GM18508 (cell line): ENCODE data around the gene SFXN5.
"Not testable (repeated sequence)": the region's sequence is repeated elsewhere in the genome, so short reads cannot be mapped to it uniquely, and the experiment has no call there.

Experiments
- ATAC-seq: cut with Tn5 transposase; IDR thresholded peaks from one replicate; pipeline ENCODE4 v1.9.1; 2021; ENCODE audit warnings: moderate number of reproducible peaks; ENCODE audit not compliant: insufficient read depth, unreplicated experiment

The SFXN5 gene

DNA sequence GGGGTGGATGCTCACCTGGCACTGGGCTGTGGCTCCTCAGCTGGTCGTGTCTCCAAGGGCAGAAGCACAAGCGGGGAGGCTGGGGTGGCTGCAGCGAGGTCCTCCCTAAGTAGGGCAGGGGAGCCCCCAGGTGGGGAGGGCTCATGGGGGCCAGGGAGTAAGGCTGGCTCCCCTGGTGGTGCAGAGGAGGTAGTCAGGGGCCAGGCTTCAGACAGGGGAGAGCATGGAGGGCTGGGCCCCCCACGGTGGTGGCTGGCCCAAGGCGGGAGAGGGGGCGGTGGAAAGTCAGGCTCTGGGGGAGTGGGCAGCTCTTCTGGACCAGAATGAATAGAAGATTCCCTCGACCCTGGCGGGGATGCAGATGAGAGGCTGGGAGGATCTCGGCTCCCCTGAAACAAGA, 8.1 kb upstream of the SFXN5 start:
- no peak for ATAC-seq

DNA sequence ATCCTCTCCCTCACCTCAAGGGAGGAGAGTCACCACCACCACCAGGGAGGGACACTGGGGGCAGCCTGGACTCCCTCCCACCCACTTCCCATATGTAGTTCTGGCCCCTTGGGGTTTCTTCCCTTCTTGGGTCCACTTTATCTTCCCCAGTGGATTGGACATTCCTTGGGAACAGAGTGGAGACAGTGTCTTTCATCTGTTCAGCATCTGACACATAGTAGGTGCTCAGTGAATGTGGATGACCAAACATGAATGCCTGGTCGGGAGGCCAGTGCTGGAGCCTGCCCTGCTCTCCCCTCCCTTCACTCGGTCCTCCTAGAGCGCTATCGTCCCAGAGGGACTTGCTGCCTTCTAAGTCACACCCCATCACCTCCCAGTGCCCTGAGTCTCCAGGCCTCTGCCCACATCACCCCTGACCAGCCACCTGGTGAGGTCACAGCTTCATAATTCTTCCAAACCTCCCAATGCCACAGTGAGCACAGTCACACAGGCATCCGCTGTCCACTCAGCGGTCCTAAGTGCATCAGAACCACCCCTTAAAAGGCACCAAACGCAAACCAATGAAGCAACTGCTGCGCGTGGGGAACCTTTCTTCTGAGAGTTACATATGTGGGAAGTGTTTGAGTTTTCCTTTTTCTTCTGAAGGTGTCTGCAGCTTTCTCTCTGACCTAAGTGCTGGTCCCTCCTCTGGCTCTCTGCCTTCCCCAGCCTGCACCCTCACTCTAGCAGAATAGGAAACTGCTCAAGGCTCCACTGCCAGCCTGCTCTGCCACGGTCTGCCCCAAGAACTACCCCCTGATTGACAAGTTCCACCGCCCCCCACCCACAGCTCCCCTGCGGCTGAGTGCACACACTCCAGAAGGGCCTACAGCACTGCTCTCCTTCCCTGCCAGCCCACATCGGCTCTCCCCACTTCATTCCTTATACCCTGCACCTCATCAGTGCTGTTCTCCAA, 7.2 kb upstream of the SFXN5 start:
- no peak for ATAC-seq

DNA sequence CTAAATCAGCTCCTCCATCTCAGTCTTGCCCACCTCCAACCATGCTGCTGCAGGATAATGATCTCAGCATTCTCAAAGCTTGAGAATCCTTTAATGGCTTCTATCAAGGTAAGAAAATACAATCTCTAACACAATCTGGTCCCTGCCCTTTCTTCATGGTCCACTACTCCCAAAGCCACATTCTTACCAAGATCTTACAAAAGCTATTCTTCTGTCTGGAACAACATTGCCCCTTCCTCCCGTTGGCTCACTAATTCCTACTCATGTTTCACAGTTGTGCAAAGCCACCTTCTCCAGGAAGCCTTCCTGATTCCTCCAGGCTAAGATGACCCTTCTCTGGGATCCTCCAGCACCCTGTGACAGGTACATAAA, 5.9 kb upstream of the SFXN5 start:
- ATAC-seq: no peak

DNA sequence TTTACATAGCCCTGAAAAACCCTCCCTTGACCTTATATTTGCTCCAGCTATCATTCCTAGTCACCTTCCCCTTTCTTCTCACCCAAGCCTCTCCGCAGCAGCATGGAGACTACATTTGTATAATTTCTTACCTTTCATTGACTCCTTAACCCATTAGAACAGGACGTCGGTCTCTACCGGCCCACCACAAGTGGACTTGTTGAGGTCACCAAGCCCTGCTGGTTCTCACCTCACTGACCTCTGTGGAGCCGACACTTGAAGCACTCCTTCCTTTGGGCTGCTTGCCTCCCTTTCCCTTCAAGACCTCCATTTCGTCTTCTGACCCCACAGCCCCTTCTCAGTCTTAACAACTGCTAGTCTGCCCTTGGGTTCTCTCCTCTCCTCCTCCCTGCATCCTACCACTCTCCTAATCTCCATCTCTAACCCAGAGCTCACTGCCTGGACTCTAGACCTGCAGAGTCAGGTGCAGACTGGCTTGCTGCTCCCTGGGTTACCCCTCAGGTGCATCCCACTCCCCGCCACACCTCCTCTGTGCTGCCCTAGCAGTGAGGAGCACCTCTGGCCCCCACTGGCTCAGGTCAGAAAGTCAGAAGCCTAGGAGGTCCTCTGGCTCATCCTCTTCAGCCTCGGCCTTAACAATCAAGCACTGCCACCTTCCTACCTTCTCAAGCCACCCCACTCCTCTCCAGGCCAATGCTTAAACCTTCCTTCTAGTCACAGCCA, 5.3 kb upstream of the SFXN5 start:
- ATAC-seq: no peak

DNA sequence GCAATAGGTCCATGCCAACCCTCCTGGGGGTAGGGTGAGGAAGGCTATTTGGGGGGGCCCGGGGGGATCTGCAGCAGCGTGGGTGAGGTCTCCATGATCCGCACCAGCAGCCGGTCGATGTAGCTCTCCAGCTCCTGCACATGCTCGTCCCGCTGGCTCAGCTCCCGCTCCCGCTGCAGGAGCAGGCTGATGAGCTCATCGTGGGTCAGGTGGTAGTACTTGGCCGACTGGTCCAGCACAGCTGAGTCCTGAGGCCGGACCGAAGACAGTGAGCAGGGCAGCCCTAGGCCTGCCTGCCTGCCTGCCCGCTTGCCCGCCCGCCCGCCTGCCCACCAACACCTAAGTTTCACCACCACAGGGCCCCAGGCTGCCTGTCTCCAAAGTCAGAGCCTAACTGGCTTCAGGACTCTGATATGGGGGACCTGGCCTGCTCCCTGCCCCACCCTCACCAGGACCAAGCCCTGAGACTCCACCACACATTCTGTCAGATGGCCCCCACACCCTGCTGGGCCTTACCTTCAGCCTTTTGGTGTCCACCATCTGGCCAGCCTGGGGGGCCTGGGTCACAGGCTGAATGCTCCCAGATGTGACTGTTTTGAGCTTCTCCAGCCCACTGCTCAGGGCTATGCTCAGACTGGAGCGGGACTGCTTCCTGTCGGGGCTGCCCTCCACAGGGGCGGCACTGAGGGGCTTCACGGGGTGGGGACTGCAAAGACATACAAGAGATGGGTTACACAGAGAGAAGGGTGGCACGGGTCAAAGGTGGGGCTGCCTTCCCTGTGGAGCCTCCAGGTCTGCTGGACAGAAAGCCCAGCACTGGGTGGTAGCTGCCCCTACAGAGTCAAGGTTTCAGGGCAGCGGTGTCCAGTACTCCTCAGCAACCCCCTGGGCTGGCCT, 4.2 kb upstream of the SFXN5 start:
- ATAC-seq: no peak

DNA sequence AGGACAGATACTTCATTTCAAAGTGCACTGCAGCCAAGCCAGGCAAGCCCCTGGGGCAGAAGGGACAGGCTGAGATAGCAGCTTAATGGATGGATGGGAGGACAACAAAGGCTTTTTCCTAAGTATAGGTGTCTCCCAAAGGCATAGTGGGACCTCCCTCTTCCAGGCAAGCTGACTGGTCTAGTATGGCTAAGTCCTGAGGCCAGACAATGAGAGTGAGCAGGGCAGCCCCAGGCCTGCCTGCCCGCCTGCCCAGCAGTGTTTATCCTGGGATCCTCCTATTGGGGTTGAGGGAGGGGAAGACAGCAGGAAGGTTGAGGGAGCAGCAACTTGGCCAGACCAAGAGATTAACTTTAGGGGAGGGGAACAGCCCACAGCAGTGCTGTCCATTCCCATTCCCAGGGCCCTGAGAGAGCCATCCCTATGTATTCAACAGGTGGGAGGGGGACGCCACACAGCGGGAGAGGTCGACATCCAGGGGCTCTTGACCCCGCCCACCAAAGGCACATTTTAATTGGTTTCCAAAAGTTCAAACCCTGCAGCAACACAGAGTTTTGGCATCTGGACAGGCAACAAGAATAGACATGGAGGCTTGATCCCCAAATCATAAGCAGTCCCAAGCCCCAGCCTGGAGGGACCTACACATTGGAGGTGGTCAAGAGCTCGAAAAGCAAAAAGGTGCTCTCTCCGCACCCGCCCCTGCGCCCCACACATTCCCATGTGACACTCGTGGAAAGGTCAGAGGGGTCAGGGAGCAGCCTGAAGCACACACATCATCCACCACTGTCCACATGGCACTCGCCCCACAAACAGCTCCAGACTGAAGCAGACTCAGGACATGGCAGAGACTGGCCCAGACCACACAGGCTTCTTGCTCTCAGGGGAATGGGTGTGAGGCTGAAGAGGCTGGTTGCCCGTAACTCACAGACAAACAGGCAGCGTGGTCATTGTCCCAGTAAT, 2.9 kb upstream of the SFXN5 start:
- no peak for ATAC-seq

DNA sequence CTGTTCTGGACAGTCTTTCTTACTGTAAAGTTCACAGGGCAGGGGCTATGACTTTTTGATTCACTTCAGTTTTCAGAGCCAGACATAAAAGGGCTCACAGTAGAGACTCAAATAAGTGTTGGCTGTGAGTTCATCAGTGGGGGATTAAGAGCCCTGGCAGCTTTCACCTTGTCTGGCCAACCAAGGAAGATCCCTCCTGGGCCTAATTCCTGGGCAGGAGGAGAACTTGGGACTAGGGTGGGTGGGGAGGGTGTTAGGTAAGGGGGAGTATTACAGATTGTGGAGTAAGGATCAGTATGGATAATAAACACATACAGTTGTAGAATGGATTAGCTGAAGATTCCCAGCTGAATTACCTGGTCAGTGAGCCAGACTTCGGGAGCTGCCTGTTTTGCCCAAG, 904 bp upstream of the SFXN5 start:
- ATAC-seq: no peak

DNA sequence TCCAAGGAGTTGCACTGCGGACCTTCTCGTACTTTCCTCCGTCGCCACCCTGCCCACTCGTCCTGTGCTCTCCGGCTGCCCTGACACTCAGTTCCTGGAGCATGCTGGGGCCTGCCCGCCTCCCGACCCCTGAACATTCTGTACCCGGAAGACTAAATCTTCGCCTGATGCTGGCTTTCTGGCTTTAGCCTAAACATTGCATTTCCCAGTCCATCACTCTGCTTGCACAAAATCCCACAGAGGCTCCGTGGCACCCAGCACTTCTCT, 550 bp upstream of the SFXN5 start:
- ATAC-seq: no peak

DNA sequence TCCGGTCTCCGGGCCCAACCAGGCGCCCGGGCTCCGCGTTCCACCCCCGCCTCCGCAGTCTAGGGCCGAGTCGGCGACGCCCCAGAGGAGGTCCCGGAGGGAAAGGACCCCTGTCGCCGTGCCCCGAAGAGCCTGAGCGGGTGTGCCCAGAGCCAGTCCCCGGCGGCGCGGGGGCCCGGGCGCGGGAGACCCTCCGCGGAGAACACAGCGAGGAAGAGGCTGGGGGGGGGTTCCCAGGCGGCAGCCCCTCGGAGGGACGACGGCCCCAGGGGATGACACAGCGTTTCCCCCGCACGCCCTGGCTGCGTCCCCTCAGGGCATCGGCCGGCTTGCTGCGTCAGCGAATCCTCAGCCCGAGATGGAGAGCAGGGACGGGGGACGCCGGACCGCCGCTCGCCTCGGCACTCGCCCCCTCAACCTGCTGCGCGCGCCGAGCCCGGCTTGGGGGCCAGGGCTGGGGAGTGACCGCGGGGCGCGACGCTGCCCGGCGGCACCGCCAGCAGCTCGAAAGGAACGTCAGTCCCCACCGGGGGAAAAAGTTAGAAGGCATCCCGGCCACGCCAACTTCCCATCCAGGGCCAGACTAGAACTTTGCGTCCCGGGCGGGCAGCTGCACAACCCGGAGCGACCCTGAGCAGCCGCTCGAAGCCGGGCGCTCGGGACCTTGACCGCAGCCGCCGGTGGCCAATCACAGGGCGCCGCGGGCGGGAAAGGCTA, 711 bp downstream of the SFXN5 start:
- ATAC-seq: peak; percentile 6

DNA sequence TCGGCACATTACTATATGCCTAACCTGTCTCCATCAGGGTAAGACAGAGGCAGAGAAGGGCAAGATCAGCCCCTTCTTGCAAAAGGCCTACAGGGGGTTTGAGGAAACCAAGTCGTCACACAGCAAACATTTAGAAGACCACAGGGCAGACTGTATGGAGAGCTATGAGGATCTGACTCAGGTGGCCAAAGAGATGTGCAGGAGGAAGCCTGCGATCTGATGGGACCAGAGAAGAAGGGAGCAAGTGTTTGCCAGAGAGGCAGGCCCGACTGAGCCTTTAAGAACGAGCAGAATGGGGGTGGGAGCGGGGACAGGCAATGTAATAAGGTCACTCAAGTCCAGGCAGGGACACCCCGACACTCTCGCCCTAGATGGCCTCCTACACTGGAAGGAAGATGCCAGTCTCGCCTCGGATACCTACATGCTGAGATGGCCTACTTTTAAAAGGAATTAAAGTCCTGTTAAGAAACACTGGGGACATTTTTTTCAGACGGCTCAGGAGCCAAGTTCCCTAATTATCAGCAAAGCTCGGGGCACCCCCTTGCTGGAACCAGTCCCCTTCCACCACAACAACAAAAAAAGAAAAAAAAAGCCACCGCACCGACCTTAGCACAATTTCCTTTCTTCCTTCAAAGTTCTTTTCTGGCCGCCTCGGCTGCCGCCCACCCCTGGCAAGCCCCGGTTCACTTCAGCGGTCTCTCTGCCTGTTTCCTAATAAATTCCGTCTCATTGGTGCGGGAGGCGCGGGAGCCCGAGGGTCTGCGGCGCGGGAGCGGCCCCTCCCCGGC, 1.5 kb downstream of the SFXN5 start:
- ATAC-seq: no peak

DNA sequence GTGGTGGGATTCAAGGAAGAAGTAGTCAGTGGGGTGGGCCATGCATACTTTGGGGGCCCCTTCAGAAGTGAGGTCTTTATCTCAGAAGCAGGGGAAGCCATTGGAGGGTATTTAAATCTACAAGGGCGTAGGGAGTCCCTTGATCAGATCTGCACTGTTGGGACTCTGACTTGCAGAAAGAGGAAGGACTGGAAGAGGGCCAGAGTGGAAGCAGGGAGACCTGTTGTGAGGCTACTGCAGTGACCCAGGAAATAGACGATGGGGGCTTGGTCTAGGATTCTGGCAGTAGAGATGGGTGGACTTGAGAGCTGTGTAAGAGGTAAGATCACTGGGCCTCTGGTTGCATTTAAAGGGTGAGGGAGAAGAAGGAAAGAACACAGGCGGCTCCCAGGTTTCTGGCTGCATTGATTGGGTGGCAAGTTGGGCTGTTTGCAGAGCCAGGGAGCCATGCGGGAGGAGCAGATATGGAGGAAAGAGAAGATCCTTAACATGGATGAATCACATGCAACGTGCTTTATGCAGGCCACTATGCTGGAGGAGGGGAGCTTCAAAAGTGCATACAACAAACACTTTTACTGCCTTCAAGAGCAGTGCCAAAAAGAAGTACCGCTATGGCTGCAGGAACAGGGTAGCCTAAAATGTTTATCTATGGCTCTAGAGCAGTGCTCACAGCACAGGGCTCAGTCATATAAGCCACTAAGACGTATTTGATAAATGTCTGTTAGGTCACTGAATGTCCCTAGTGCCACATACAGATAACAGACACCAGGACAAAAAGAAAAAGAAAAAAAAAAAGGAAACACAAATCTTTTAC, 2.3 kb downstream of the SFXN5 start:
- no peak for ATAC-seq

DNA sequence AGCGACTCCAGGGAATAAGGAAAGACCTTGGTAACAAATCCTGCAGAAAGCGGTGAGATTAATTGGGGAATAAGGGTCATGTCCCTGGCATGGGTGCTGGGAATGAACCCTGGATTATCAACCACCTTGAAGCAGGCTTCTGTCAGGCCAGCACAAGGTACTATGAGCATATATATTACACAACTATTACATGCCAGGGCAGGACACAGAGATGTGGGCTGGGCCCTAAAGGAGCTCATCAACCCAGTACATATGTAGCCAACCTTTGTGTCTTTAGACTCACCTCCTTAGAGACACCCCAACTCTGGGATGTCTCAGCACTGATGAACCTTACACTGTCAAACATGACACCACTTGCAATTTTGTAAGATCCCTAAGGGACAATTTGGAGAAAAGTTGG, 3.4 kb downstream of the SFXN5 start:
- no peak for ATAC-seq

DNA sequence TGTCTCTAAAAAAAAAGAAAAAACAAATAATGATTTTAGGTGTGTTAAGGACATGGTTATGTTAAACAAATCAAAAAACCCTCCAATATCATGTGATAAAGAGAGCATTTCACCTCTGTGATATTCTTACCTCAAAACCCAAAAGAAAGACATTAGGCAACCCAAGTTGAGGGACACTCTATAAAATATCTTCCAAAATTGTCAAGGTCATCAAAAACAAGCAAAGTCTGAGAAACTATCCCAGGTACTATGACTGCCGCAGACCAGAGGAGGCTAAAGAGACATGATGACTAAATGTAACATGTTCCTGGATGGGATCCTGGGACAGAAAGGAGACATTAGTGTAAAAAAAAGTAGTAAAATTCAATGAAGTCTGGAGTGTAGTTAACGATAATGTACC, 4.5 kb downstream of the SFXN5 start:
- no peak for ATAC-seq

DNA sequence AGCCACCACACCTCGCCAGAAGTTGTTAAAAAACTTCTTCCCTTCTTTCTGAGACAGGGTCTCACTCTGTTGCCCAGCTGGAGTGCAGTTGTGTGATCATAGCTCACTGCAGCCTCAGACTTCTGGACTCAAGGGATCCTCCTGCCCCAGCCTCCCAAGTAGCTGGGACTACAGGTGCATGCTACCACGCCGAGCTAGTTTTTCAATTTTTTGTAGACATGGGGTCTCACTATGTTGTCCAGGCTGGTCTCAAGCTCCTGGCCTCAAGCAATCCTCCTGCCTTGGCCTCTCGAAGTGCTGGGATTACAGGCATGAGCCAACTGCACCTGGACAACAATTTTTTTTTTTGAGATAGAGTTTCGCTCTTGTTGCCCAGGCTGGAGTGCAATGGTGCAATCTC, 6.4 kb downstream of the SFXN5 start:
- not testable (repeated sequence) for ATAC-seq

DNA sequence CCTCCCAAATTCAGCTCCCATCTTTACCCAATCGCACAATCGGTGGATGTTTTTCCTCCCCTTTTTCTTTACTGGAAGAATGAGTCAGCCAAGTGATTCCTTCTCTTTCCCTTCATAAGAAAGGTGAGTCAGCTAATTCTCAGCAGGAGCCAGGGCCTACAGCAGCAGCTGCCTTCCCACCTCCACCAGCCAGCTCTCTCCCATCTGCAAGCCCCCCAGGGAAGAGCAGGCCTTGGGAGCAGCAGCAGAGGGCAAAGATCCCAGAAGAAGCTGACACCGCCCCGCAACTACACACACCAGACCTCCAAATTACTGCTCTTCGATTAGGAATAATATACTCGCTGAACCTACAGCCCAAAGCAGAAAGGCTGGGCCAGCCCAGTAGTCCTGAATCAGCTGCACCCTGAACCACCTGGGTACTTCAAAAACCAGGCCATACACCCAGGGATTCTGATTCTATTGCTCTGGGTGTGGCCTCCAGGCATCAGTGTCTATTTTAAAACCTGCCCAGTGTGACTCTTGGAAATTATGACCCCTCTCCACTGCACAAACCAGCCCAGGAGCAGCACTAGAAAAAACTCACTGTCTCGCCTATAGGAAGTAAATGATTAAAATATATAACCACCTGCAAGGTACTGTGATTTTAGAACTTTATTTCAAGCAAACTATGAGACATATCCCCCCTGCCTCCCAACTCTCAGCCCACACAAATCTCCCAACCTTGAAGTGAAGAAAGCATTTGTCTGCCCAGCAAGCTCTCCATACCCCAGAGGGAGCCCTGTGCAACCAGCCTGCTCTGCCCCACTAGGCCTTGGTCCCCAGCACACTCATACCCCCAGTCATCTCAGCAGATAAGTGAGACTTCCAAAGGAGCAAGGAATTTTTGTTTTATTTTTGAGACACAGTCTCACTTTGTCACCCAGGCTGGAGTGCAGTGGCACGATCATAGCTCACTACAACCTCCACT, 7.3 kb downstream of the SFXN5 start:
- ATAC-seq: no peak

DNA sequence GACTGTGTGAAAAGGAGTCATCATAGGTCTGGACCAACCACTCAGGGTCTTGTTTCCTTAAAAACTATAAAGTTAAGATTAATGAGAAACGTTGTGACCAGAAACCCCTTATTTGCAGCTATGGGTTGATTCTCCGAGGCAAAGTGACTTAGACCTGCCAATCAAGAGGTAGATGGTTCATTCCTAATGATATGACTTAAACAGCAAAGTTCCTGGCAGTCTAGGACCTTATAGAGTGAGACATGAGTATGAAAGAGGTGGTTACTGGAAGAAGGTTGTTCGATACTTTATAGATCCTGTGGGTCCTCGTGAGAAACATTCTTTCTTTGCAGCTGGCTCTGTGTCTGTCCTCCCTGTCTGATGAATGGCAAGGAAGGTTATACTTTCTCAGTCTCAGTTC, 8.0 kb downstream of the SFXN5 start:
- ATAC-seq: no peak

DNA sequence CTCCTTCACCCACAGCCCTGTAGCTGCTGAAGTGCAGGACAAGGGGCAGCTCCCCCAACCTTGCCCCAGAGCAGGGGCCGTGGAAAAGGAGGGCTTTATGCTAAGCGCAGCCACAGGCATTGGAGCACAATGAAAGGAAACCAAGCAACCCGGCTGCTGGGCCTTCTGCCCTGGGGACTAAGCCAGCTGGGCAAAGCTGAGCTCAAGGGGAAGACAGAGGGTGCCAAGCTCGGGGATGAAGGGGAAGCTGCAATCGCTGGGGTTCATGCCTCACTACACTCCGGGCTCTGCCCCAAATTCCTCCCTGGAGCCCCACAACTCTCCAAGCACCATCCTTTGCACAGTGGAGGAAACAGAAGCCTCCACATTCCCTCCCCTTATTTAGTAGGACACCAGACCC, 12.4 kb downstream of the SFXN5 start:
- no peak for ATAC-seq
